ENCODE results near the gene TBX19.
"Not testable (repeated sequence)": the region's sequence is repeated elsewhere in the genome, so short reads cannot be mapped to it uniquely, and the experiment has no call there.

The TBX19 gene

DNA sequence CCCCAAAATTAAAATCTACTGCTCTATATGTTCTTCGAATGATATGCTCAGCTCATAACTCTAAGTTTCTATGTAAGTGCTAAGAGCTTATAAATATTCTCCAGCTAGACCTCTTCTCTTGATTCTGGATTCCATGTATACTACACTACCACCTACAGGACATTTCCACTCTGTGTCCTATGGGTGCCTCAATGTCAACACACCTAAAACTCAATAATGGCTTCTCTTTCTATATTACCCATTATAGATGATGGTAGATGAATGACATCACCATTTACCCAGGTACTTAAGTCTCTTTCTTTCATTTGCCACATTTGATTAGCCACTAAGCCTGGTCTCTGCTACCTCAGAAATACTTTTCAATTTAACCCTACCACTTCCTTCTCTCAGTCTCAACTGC is 41.3 kb downstream of the TBX19 start:
- no peak for DNase-seq

DNA sequence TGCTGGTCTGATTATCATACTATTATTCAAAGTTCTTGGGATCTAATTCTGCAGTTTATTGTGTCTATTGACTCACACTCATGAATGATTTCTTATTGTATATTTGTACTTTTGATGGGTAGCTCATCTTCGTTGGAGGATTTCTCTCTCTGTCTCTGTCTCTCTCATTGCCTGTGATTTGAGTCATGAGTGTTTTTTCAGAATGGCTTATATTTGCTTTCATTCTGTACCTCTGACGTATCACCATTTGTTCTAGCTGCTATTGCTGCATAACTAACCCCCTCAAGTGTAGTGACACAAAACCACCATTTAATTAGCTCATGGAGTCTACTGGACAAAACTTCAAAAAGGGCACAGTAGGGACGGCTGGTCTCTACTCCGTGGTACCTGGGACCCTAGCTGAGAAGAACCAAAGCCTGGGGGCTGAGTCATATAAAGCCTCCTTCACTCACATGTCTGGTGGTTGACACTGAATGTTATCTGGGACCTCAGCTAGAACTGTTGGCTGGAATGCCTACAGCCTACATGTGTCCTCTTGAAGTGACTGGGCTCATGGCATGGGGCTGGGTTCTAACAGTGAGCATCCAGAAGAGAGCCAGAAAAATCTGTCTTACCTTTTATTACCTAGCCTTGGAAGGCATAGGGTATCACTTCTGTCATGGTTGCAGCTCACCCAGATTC is 44.2 kb downstream of the TBX19 start:
- DNase-seq: no peak

DNA sequence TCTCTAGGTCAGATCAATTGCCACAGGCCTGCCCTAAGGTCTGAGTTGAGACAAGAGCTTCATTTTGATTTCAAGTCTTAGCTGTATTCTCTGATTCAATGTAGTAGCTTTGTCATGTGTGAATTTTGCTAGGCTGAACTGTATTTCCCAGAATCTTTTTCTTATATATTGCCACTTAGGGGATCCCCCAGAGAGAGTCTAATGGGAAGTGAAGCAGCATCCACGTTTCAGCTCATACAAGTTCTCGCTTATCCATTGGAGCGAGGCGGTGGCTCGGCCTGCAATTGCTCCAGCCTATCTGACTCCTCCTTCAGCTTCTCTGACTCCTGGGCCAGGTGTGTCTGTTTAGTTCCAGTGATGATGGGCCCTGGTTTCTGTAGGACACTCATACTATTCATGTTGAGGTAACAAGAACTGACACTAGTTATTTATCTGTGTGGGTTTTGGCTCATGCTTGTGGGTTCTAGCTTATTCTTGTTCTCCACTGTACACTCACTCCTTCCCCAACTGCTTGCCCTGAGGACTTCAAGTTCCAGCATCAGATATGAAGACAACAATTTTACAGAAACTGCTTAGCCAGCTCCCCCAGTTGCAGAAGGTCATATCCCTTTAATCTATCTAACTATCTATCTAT is 48.2 kb downstream of the TBX19 start:
- DNase-seq: no peak

DNA sequence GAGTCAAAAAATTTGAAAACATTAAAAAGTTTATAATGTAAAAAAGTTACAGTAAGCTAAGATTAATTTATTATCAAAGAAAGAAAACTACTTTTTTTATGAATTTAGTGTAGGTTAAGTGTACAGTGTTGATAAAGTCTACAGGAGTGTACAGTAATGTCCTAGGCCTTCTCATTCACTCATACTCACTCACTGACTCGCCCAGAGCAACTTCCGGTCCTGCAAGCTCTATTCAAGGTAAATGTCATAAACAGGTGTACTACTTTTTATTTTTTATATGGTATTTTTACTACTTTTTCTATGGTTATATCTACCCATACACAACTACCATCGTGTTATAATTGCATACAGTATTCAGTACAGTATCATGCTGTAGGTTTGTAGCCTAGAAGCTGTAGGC is 49.6 kb downstream of the TBX19 start:
- no peak for DNase-seq

DNA sequence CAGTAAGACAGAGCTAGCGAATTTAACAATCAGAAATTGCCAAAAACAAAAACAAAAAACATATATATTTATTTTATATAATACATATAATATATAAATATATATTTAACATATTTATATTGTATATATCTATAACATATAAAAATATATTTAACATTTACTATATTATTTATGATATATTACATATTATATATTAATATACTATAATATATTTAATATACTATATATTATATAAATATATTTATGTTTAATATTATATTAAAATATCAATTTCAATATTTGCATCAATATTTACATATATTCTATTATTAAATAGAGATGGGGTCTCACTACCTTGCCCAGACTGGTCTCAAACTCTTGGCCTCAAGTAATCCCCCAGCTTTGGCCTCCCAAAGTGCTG is 50.9 kb downstream of the TBX19 start:
- no peak for DNase-seq

DNA sequence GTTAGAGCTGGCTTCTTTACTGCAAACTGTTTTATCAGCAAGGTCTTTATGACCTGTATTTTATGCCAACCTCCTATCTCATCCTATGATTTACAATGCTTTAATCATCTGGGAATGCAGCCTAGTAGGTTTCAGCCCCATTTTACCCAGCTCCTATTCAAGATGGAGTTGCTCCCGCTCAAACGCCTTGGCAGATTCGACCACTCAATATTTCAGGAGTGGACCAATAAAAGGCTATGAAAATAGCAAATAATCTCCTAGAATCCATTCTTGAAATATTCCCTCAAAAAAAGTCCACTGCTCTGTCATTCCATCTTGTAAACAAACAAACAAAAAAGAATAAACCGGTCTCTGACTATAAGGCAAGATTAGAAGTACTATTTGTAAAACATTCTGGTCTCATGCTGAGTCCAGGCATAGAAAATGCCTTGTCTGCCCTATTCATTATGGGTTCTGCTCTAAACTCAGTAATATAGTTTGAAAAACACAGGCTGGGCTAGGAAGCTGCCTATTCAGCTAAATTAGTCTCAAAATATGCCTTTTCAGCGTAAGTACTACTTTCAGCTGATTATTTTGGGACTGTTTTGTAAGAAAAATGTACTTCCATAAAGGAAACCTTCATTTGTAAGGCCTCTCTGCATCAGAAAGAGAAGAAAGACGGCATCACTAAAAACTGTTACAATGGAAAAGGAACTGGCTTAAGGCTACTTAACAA is 53.0 kb downstream of the TBX19 start:
- DNase-seq: no peak

DNA sequence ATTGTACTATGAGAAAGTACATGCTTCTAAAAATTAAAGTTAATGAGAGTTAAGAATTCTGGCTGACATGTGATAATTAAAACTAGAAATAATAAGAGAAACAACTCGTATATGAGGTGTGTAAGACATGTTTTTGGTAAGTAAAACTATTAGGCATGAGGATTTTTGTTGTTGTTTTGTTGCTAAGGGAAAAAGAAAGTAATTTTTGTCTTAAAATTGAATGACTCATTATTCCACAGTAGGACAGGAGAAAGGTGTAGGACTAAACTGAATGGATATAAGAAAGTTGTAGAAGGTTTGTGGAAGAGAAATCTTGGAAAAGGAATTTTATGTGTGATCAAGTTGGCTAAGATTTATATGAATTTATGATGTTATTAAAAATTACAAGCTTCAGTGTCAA is 54.8 kb downstream of the TBX19 start:
- DNase-seq: no peak

DNA sequence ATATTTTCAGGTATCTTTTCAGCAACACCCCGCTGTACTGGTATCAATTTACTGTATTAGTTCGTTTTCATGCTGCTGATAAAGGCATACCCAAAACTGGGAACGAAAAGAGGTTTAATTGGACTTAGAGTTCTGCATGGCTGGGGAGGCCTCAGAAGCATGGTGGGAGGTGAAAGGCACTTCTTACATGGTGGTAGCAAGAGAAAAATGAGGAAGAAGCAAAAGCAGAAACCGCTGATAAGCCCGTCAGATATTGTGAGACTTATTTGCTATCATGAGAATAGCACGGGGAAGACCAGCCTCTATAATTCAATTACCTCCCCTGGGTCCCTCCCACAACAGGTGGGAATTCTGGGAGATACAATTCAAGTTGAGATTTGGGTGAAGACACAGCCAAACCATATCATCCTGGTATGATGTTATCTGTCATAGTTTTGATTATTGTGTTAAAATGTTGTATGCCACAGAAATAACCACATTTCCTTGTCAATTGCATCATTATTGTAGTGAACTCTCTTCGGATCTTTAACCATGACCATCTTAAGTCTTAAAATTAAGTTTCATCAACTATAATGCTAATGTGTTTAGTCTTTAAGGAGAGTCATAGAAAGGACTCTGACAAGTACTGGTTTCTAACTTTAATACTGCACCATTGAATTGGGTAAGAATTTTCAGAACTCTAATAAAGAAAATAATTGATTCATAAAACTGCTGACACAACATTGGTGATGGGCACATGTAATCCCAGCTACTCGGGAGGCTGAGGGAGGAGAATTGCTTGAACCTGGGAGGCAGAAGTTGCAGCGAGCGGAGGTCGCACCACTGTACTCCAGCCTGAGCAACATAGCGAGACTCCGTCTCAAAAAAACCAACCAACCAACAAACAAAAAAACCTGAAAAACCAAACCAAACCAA is 58.2 kb downstream of the TBX19 start:
- no peak for DNase-seq

DNA sequence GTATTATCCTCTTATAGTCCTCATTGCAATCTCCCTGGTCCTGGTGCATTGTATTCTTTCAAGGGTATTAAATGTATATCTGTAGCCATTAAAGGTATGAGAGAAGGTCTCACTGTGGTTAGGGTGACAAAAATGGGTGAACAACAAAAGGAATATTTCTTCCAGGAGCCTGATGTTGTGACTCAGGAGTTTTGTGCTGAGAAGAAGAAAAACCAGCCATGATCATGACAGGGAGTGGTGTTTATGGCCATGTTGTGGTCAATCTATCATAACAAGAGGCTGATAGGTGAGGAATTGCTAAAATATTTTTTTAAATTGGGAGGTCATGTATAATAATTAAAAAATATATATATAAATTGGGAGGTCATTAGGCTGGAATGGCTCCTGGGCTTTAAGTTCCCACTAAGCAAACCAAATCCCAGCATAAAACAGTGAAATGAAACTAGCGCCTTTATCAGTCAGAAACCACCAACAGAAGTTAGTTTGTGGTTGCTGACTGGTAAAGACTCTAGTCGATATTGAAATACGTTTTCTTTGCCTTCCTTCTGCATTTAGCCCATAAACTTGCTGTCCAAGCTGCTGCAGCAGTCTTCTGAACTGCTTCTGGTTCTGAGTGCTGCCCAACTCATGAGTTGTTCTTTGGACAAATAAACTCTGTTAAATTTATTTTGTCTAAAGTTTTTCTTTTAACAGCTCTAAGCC is 60.3 kb downstream of the TBX19 start:
- no peak for DNase-seq

DNA sequence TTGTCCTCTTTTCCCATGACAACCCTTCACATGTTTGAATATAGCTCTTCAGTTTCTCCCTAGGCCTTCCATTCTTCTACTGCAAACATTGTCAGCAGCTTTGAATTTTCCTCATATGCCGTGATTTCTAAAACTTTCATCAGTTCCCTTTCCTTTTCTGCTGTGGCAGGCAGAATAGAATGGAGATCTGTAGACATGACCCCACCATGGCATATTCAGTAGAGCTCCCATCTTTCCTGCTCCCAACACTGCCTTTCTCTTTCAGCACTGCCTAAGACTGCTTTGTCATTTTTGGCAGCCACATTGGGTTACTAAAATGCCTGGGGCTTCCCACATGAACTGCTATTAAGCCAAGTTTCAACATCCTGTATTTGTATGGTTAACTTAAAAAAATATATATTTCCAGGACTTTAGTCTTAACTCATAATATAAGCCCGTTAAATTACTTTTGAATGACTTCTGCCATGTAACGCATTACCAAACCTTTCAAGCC is 60.9 kb downstream of the TBX19 start:
- DNase-seq: no peak

DNA sequence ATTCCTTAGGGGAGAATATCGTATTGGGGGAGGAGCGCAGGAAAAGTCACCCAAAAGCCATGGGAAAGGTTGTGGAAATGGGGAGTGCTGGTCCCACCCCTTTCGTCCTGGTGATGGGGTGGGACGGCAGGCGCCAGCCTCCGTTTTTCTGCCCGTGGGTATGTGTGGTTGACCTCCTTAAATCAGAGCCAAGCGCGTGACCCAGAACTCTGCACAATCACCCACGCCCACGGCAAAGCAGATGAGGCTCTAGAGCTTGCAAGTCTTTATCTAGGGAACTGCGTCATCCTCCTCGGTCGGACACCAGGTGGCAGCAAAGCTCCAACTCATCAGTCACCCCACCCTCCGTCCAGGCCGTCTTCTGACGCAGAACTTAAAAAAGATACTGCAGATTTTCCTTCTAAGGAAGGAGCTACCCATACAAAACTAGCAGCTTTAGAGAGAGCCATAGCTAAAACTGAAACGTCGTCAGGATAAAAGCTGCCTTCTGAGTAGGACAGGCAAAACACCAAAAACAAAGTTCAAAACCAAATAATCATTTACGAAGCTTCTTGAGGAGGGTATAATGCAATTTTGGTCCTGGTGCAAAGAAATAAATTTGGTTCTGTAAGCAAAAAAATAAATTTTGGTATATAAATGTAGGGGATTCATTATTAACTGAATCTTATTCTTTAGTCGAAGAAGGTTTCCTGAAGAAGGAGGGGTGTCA is 62.0 kb downstream of the TBX19 start:
- peak; percentile 86 for DNase-seq

DNA sequence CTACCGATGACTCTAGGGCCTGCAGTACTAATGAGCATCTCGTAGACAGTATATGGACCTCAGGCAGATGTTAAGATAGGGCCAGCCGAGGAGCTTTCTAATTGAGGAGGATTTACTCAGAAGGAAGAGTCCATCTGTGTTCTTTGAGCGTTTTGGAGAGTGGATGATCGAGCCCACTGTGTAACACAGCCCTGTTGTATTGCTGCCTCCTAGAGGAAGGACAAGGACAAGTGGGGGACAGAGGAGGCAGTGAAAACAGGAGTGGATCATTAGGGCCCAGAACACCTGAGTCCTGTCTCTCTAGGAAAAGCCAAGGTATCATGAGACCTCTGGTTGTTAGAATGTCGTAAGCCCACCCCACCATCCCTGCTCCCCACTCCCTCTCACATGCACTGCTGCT is 62.9 kb downstream of the TBX19 start:
- no peak for DNase-seq

DNA sequence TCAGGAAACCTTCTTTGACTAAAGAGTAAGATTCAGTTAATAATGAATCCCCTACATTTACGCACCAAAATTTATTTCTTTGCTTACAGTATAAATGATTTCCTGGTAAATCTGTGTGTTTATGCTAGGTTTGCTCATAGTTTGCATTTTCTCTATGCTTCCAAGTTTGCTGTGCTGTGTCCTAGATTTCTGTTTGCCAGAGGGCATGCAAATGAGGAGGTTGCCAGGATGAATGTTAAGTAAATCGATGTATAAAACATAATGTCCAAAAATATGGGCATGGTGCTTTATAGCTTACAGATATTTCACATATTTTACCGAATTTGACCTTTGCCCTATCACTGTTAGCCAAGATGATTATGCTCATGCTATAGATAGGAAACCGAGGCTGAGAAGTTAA is 63.8 kb downstream of the TBX19 start:
- DNase-seq: no peak

DNA sequence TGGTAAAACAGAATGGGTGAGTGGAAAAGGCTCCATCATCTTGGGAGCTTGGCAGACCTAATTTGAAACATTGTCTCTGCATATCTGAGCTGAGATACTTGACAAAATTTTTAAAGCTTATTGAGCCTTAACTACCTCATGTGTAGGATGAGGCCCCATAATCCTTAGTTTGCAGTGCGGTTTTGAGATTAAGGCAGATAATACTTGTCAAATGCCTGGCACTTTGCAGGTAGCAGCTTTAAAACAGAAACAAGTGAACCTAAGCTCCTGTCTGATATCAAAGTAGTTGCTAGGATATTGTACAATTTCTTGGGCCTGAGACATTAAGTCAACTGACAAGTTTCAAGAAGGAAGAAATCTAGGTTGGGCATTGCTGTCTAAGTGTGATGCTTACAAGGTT is 65.3 kb downstream of the TBX19 start:
- DNase-seq: no peak

DNA sequence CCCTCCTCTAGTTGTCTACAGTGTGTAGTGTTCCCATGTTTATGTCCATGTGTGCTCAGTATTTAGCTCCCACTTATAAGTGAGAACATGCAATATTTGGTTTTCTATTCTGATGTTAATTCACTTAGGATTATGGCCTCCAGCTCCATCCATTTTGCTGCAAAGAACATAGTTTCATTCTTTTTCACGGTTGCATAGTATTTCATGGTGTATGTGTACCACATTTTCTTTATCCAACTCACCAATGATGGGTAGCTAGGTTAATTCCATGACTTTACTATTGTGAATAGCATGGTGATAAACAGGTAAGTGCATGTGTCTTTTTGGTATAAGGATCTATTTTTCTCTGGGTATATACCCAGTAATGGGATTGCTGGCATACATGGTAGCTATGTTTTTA is 67.0 kb downstream of the TBX19 start:
- DNase-seq: no peak

DNA sequence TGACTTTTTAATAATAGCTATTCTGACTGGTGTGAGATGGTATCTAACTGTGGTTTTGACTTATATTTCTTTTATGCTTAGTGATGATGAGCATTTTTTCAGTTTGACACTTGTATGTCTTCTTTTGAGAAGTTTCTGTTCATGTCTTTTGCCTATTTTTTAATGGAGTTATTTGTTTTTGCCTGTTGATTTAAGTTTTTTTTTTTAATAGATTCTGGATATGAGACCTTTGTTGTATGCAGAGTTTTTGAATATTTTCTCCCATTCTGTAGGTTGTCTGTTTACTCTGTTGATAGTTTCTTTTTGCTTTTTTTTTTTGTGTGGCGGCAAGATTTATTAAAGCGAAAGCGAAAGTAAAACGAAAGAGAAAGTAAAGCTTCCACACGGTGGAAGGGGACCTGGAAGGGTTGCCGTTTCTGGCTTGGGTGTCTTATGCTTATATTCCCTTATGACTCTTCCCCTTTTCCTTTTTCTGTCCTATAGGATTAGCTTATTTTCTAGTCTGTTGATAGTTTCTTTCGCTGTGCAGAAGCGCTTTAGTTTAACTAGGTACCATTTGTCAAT is 67.6 kb downstream of the TBX19 start:
- DNase-seq: no peak

DNA sequence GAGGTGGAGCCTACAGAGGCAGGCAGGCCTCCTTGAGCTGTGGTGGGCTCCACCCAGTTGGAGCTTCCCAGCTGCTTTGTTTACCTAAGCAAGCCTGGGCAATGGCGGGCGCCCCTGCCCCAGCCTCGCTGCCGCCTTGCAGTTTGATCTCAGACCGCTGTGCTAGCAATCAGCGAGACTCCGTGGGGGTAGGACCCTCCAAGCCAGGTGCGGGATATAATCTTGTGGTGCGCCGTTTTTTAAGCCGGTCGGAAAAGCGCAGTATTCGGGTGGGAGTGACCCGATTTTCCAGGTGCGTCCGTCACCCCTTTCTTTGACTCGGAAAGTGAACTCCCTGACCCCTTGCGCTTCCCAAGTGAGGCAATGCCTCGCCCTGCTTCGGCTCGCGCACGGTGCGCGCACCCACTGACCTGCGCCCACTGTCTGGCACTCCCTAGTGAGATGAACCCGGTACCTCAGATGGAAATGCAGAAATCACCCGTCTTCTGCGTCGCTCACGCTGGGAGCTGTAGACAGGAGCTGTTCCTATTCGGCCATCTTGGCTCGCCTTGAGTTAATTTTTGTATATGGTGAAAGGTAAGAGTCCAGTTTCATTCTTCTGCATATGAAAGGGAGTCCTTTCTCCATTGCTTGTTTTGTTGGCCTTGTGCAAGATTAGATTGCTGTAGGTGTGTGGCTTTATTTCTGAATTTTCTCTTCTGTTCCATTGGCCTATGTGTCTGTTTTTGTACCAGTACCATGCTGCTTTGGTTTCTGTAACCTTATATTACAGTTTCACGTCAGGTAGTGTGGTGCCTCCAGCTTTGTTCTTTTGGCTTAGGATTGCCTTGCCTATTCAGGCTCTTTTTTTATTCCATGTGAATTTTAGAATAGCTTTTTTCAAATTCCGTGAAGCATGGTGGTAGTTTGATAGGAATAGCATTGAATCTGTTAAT is 73.9 kb downstream of the TBX19 start:
- DNase-seq: not testable (repeated sequence)

DNA sequence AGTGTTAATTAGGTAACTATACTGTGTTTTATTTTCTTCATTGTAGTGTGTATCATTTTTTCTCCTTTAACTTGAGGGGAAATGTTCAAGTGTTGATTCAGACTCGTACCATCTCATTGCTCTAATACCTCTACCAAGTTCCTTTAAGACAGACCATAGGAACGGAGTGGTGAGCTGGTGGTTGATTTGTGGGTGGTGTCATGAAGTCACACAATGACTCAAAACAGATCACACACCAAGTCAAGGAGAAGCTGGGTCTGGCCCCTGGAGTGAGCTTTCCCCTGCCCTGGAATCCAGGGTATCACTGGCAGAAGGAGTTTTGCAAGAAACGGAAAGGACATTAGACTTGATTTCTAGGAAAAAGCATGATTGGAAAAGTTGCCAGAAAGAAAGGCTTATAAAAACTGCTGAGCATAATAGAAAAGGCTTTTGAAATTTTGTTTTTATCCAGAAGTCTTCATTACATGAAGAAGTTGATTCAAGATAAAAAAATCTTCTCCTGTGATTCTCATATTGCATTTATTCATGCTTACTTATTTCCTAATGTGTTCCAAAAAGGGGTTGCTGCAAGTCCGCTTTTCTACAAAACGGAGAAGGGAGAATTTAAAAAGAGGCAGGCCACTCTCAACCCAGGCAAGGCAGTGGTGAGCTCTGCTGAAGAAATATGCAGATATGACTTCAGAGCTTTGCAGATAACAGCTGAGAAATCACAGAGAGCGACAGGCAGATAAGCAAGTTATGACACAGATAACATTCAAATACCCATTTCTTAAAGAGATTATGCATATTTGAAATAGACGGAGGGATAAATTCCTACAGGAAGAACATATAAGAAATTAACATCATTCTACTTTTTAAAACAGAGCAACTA is 79.7 kb downstream of the TBX19 start:
- no peak for DNase-seq

DNA sequence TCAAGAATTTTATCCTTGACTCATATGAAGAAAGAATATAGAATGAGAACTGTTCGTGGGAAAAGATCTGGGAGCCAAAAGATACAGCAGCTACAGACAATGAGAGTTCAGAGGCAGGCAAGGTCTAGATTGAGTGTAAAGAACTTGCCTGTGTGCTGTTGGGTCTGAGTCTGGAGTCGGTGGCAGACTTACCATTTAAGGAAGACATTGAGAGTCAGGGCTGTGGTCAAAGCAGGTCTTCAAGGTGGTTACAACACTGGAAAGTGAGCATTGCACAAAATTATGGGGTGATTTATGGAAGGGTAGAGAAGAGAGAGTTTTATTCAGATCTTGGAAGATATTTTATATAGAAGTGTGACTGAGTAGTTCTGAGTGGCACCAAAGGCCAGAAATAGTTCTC is 80.6 kb downstream of the TBX19 start:
- no peak for DNase-seq
